Measurements from ENCODE around the gene AKAP1.

- TF ChIP-seq CTCF (IDR thresholded peaks at IDR 0.05): no peak
- no peak for TF ChIP-seq POLR2A (IDR thresholded peaks at IDR 0.05)
Observed at GRCh38 chr17:57082441-57082840, 2.6 kb upstream of the AKAP1 start.

Measured in gastroesophageal sphincter (tissue), 3 donors.